GM18505 (cell line): Measurements from ENCODE around the gene SRBD1.

ENCODE experiments used
- ATAC-seq: cut with Tn5 transposase; IDR thresholded peaks from one replicate; pipeline ENCODE4 v1.9.1; 2021; ENCODE audit not compliant: unreplicated experiment
- POLR2A ChIP-seq: IDR thresholded peaks from 4 replicates; pipeline ENCODE4 v1.6.1; 2011; ENCODE audit warnings: borderline replicate concordance; ENCODE audit not compliant: insufficient read depth, insufficient read length; ENCODE audit errors: extremely low read depth

Gene SRBD1

GRCh38 chr2:45339253-45339652 is 271.8 kb downstream of the SRBD1 start:
- no peak for ATAC-seq
- TF ChIP-seq POLR2A: no peak
